Tibial artery (tissue), 4 donors: ENCODE data around the gene ADAMTS6.

Source experiments
- DNase-seq, 2 donors: peaks; one replicate each; pipeline ENCODE4 v3.0.0-alpha.2; 2019
- H3K27ac ChIP-seq, 2 donors: fragments of 200-600 bp; sonication (generic) in 1 of 2; 1 replicate in 1 of 2; 2 replicates in 1 of 2; pipeline ENCODE4 v1.5.1; 2018 to 2019; ENCODE audit warnings: mild to moderate bottlenecking in 1 of 2
- H3K27me3 ChIP-seq, 2 donors: fragments of 200-600 bp; sonication (generic) in 1 of 2; one replicate each; pipeline versions ENCODE4 v1.5.1 to v1.6.0; 2016 to 2019
- H3K36me3 ChIP-seq, 3 donors: fragments of 200-600 bp; sonication (generic) in 2 of 3; one replicate each; pipeline ENCODE4 v1.5.1; 2016 to 2019; ENCODE audit warnings: mild to moderate bottlenecking in 2 of 3
- H3K4me1 ChIP-seq, 4 donors: fragments of 200-600 bp; sonication (generic) in 2 of 4; 1 replicate in 3 of 4; 2 replicates in 1 of 4; pipeline ENCODE4 v1.5.1; 2016 to 2019
- H3K4me3 ChIP-seq, 2 donors: fragments of 200-600 bp; sonication (generic) in 1 of 2; 1 replicate in 1 of 2; 2 replicates in 1 of 2; pipeline ENCODE4 v1.5.1; 2018 to 2019; ENCODE audit warnings: mild to moderate bottlenecking in 2 of 2
- H3K9me3 ChIP-seq, 3 donors: fragments of 200-600 bp; sonication (generic) in 1 of 3; one replicate each; pipeline ENCODE4 v1.5.1; 2016 to 2019
- CTCF ChIP-seq, 2 experiments: fragments of 200-600 bp in 1 of 2; fragments of 450-650 bp in 1 of 2; IDR thresholded peaks; one replicate each; pipeline ENCODE4 v1.5.1; 2017 to 2019; ENCODE audit warnings: antibody characterized with exemption in 2 of 2, mild to moderate bottlenecking in 1 of 2, moderate library complexity in 1 of 2
- intact Hi-C: fragments of 100-400 bp; cut with DNase I; formaldehyde crosslinking; loops from one replicate; pipeline ENCODE4 v1.15.0; 2023; ENCODE audit warnings: low total_unique reads

Gene ADAMTS6

GRCh38 chr5:65279603-65280002 lies 202.1 kb downstream of the ADAMTS6 start:
- DNase-seq: no peak
- no peaks in the 10 kb centered on the region for H3K9me3 ChIP-seq
- H3K4me3 ChIP-seq: no peak overlapping the region
- TF ChIP-seq CTCF (IDR thresholded peaks at IDR 0.05): no peak
- intact Hi-C loops: no loop called here
- H3K4me1 ChIP-seq: no peaks in the 10 kb centered on the region
- no peaks in the 10 kb centered on the region for H3K27me3 ChIP-seq
- no peak overlapping the region for H3K27ac ChIP-seq
- no peaks in the 10 kb centered on the region for H3K36me3 ChIP-seq

GRCh38 chr5:65276178-65276890 lies 205.4 kb downstream of the ADAMTS6 start:
- no peaks in the 10 kb centered on the region for H3K9me3 ChIP-seq
- intact Hi-C loops: no loop called here
- no peak overlapping the region for H3K27ac ChIP-seq
- H3K36me3 ChIP-seq: no peaks in the 10 kb centered on the region
- no peak overlapping the region for H3K4me3 ChIP-seq
- no peaks in the 10 kb centered on the region for H3K27me3 ChIP-seq
- DNase-seq: no peak
- no peak for TF ChIP-seq CTCF (IDR thresholded peaks at IDR 0.05)
- peaks cover 0 to 9% (median 3%) of the 10 kb centered on the region in 4 donors for H3K4me1 ChIP-seq

- Histone ChIP-seq H3K9me3 (no peaks in the 10 kb centered on the region), H3K27me3 (no peaks in the 10 kb centered on the region), H3K4me3 (no peak overlapping the region), H3K36me3 (no peaks in the 10 kb centered on the region), H3K27ac (no peak overlapping the region), H3K4me1 (peaks cover 0 to 9% (median 3%) of the 10 kb centered on the region in 4 donors)
- no peak for DNase-seq
- intact Hi-C loops: no loop called here
- TF ChIP-seq CTCF (IDR thresholded peaks at IDR 0.05): no peak
These were observed 209.8 kb downstream of the ADAMTS6 start for GRCh38 chr5:65271906-65272305.

GRCh38 chr5:65268525-65268924 lies 213.2 kb downstream of the ADAMTS6 start:
- no peak for DNase-seq
- peaks cover 0 to 9% (median 3%) of the 10 kb centered on the region in 4 donors for H3K4me1 ChIP-seq
- no peaks in the 10 kb centered on the region for H3K27me3 ChIP-seq
- no peak overlapping the region for H3K4me3 ChIP-seq
- TF ChIP-seq CTCF (IDR thresholded peaks at IDR 0.05): no peak
- no peak overlapping the region for H3K27ac ChIP-seq
- no peaks in the 10 kb centered on the region for H3K36me3 ChIP-seq
- intact Hi-C loops: no loop called here
- H3K9me3 ChIP-seq: no peaks in the 10 kb centered on the region

- Histone ChIP-seq H3K4me1 (peaks cover 0 to 21% (median 9%) of the 10 kb centered on the region in 4 donors), H3K9me3 (no peaks in the 10 kb centered on the region), H3K27ac (no peak overlapping the region), H3K36me3 (no peaks in the 10 kb centered on the region), H3K4me3 (no peak overlapping the region), H3K27me3 (no peaks in the 10 kb centered on the region)
- TF ChIP-seq CTCF (IDR thresholded peaks at IDR 0.05): no peak
- intact Hi-C loops: no loop called here
- DNase-seq: no peak
These were observed 217.3 kb downstream of the ADAMTS6 start for GRCh38 chr5:65264420-65264819.
